Tibial artery (tissue), 4 donors: ENCODE data around the gene C1QTNF9.
"Not testable (repeated sequence)": the region's sequence is repeated elsewhere in the genome, so short reads cannot be mapped to it uniquely, and the experiment has no call there.

ENCODE experiments used
- DNase-seq, 2 donors: peaks; one replicate each; pipeline ENCODE4 v3.0.0-alpha.2; 2019
- H3K27ac ChIP-seq, 2 donors: fragments of 200-600 bp; sonication (generic) in 1 of 2; 1 replicate in 1 of 2; 2 replicates in 1 of 2; pipeline ENCODE4 v1.5.1; 2018 to 2019; ENCODE audit warnings: mild to moderate bottlenecking in 1 of 2
- H3K27me3 ChIP-seq, 2 donors: fragments of 200-600 bp; sonication (generic) in 1 of 2; one replicate each; pipeline versions ENCODE4 v1.5.1 to v1.6.0; 2016 to 2019
- H3K36me3 ChIP-seq, 3 donors: fragments of 200-600 bp; sonication (generic) in 2 of 3; one replicate each; pipeline ENCODE4 v1.5.1; 2016 to 2019; ENCODE audit warnings: mild to moderate bottlenecking in 2 of 3
- H3K4me1 ChIP-seq, 4 donors: fragments of 200-600 bp; sonication (generic) in 2 of 4; 1 replicate in 3 of 4; 2 replicates in 1 of 4; pipeline ENCODE4 v1.5.1; 2016 to 2019
- H3K4me3 ChIP-seq, 2 donors: fragments of 200-600 bp; sonication (generic) in 1 of 2; 1 replicate in 1 of 2; 2 replicates in 1 of 2; pipeline ENCODE4 v1.5.1; 2018 to 2019; ENCODE audit warnings: mild to moderate bottlenecking in 2 of 2
- H3K9me3 ChIP-seq, 3 donors: fragments of 200-600 bp; sonication (generic) in 1 of 3; one replicate each; pipeline ENCODE4 v1.5.1; 2016 to 2019
- intact Hi-C: fragments of 100-400 bp; cut with DNase I; formaldehyde crosslinking; loops from one replicate; pipeline ENCODE4 v1.15.0; 2023; ENCODE audit warnings: low total_unique reads
- TF ChIP-seq, protein P1 (sequence below), 2 experiments: fragments of 200-600 bp in 1 of 2; fragments of 450-650 bp in 1 of 2; IDR thresholded peaks; one replicate each; pipeline ENCODE4 v1.5.1; 2017 to 2019; ENCODE audit warnings: antibody characterized with exemption in 2 of 2, mild to moderate bottlenecking in 1 of 2, moderate library complexity in 1 of 2

Gene C1QTNF9, protein sequence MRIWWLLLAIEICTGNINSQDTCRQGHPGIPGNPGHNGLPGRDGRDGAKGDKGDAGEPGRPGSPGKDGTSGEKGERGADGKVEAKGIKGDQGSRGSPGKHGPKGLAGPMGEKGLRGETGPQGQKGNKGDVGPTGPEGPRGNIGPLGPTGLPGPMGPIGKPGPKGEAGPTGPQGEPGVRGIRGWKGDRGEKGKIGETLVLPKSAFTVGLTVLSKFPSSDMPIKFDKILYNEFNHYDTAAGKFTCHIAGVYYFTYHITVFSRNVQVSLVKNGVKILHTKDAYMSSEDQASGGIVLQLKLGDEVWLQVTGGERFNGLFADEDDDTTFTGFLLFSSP

DNA sequence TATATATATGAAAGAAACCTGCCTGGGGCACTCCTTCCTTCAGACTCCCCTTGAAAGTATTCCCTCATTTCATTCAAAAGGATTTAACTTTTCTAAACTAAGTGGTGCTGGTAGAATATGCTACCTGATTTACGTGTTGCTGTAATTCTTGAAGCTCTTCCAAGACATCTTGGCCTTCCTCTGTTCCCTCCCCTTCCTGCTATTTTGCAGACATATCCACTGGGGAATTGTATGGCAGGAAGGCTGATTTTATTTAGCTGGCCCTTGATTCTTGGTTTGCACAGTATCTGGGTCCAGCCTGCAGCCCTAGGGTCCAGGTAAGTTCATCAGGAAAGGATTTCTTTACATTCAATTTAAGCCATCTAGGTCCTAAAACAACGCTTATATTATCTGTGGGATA, at the start of gene C1QTNF9:
Gene C1QTNF9 (plus strand): TSS at position 281 of the 400 bp plus-strand sequence. CDS start 6,424 bp downstream, outside the sequence.
- H3K4me3 ChIP-seq, H3K4me1 ChIP-seq, H3K27me3 ChIP-seq, H3K36me3 ChIP-seq, intact Hi-C loops, H3K27ac ChIP-seq, H3K9me3 ChIP-seq, DNase-seq: not testable (repeated sequence)

DNA sequence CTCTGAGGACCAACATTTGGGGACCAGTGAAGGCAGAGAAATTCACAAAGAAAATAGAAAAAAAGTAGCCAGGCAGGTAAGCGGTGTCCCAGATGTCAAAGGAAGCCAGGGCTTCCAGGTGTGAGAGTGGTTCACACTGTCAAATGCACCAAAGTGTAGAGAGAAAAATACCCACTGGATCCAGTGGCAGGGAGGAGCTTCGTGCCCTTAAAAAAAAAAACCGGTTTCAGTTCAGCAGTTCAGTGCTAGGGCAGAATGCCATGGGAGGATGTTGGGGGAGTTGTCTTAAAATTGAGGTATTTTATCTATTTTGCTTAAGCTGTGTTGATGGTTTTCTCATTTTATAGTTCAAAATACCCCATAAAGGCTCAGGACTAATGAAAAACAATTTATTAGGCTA, 47.8 kb upstream of the C1QTNF9 start:
- H3K4me1 ChIP-seq: no peaks in the 10 kb centered on the region
- intact Hi-C loops: no loop called here
- H3K4me3 ChIP-seq: no peak overlapping the region
- H3K9me3 ChIP-seq: no peaks in the 10 kb centered on the region
- no peak overlapping the region for H3K27ac ChIP-seq
- TF ChIP-seq, protein P1, sequence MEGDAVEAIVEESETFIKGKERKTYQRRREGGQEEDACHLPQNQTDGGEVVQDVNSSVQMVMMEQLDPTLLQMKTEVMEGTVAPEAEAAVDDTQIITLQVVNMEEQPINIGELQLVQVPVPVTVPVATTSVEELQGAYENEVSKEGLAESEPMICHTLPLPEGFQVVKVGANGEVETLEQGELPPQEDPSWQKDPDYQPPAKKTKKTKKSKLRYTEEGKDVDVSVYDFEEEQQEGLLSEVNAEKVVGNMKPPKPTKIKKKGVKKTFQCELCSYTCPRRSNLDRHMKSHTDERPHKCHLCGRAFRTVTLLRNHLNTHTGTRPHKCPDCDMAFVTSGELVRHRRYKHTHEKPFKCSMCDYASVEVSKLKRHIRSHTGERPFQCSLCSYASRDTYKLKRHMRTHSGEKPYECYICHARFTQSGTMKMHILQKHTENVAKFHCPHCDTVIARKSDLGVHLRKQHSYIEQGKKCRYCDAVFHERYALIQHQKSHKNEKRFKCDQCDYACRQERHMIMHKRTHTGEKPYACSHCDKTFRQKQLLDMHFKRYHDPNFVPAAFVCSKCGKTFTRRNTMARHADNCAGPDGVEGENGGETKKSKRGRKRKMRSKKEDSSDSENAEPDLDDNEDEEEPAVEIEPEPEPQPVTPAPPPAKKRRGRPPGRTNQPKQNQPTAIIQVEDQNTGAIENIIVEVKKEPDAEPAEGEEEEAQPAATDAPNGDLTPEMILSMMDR (IDR thresholded peaks at IDR 0.05): no peak
- no peaks in the 10 kb centered on the region for H3K36me3 ChIP-seq
- DNase-seq: no peak
- no peaks in the 10 kb centered on the region for H3K27me3 ChIP-seq

DNA sequence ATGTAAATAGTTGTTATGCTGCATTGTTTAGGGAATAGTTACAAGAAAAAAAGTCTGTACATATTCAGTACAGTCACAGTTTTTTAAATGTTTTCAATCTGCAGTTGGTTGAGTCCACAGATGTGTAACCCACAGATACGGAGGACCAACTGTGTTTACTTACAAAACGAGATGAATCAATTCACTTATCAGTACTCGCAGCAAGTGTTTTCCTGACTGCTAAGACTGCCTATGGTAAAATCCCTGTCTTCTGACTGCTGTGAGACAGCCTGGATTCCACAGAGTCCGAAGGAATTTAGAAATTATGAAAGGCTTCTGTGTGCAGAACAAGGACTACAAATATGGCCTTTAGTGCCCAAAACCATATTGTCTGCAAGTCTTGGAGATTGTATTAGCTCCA, 45.7 kb upstream of the C1QTNF9 start:
- Histone ChIP-seq H3K4me3 (no peak overlapping the region), H3K9me3 (no peaks in the 10 kb centered on the region), H3K4me1 (no peaks in the 10 kb centered on the region), H3K36me3 (no peaks in the 10 kb centered on the region), H3K27ac (no peak overlapping the region), H3K27me3 (no peaks in the 10 kb centered on the region)
- intact Hi-C loops: no loop called here
- TF ChIP-seq, protein P1 (IDR thresholded peaks at IDR 0.05): no peak
- no peak for DNase-seq

DNA sequence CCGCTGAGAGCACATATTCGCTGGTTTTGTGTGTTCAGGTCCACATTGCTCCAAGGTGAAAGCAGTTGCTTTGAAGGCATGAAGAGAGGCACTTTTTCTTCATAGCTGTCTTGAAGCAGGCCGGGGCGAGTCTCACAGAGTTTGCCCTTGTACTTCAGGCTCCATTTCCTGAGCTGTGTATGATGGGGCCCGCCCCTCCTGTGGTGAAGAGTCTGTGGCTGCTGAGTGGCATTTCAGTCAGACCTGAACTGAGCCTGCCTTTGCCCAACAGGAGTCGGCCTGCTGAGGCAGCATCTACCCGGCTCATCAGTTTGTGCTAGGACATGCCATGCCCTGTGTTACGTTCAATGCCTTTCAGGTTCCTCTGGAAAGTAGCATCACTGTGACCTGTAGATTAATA, 44.4 kb upstream of the C1QTNF9 start:
- Histone ChIP-seq H3K4me1 (peaks cover 0 to 2% (median 0%) of the 10 kb centered on the region in 4 donors), H3K27me3 (no peaks in the 10 kb centered on the region), H3K9me3 (no peaks in the 10 kb centered on the region), H3K4me3 (no peak overlapping the region), H3K36me3 (no peaks in the 10 kb centered on the region), H3K27ac (no peak overlapping the region)
- TF ChIP-seq, protein P1 (IDR thresholded peaks at IDR 0.05): no peak
- no peak for DNase-seq
- intact Hi-C loops: no loop called here

DNA sequence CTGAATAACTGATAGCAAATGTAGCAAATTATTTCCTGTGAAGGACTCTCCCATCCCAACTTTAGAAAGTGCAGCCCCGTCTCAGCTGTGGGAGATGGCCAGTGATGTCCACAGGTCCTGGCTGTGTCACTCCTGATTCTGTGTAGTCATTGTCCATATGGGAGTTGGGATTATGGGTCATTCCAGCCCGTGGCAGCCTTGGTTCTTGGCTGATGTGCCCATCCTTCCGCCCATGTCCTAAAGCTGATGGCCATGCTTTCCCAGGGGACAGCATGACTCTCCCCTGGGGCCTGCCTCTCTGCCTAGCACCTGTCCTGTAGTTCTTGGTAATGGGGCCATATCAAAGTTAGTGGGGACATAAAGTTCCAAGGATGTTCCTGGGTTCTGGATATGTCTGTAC, 43.9 kb upstream of the C1QTNF9 start:
- intact Hi-C loops: no loop called here
- Histone ChIP-seq H3K27ac (no peak overlapping the region), H3K36me3 (no peaks in the 10 kb centered on the region), H3K4me1 (peaks cover 0 to 7% (median under 1%) of the 10 kb centered on the region in 4 donors), H3K27me3 (no peaks in the 10 kb centered on the region), H3K9me3 (no peaks in the 10 kb centered on the region), H3K4me3 (no peak overlapping the region)
- TF ChIP-seq, protein P1 (IDR thresholded peaks at IDR 0.05): no peak
- no peak for DNase-seq

DNA sequence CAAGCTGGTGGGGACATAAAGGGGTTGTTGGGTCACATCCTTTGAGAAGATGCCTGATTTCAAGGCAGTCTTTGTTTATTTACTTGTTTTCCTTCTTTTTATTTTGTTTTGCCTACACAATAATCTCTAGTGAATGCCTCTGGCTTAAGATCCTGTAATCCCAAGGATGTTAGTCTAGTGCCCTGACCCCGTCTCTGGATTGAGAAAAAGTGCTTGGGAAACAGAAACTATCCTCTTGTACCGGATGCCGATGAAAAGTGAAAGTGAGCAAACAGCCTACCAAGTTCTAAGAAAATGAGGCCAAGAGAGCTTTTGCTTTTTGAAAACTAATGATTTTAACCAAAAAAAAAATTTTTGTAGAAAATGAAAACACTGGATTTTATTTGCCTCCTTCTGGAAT, 42.1 kb upstream of the C1QTNF9 start:
- H3K36me3 ChIP-seq: no peaks in the 10 kb centered on the region
- peak overlapping the region; percentile 36 to 53 for H3K27ac ChIP-seq
- no peaks in the 10 kb centered on the region for H3K9me3 ChIP-seq
- no peak for DNase-seq
- peak overlapping the region in 1 of 2 donors; percentile 2 for H3K4me3 ChIP-seq
- intact Hi-C loops: no loop called here
- TF ChIP-seq, protein P1 (IDR thresholded peaks at IDR 0.05): no peak
- H3K27me3 ChIP-seq: no peaks in the 10 kb centered on the region
- peaks cover 0 to 19% (median 10%) of the 10 kb centered on the region in 4 donors for H3K4me1 ChIP-seq
